Fibroblast of lung (primary cell): Measurements from ENCODE around the gene ZBTB17. TPM values are rescaled to one million over a fixed set of nuclear protein-coding genes. Genes with fewer than 3 reads are reported as not detected.
"Not testable (repeated sequence)": the region's sequence is repeated elsewhere in the genome, so short reads cannot be mapped to it uniquely, and the experiment has no call there.

Source experiments
- DNase-seq, 2 donors: peaks; one replicate each; pipeline versions ENCODE4 v3.0.0 to v3.0.0-alpha.2; 2010; ENCODE audit warnings: low read depth in 2 of 2
- H2AFZ ChIP-seq: 2 replicates; pipeline ENCODE4 v1.5.1; 2012; ENCODE audit warnings: low read length, control low read depth, inconsistent platforms
- H3K27ac ChIP-seq: 2 replicates; pipeline ENCODE4 v1.5.1; 2011; ENCODE audit warnings: low read length, control low read depth; ENCODE audit not compliant: insufficient read depth
- H3K27me3 ChIP-seq: 2 replicates; pipeline ENCODE4 v1.5.1; 2011; ENCODE audit warnings: mild to moderate bottlenecking, low read length; ENCODE audit not compliant: control insufficient read depth, insufficient read depth
- H3K36me3 ChIP-seq: 2 replicates; pipeline ENCODE4 v1.5.1; 2011; ENCODE audit warnings: low read length; ENCODE audit not compliant: control insufficient read depth, insufficient read depth
- H3K4me1 ChIP-seq: 2 replicates; pipeline ENCODE4 v1.5.1; 2011; ENCODE audit warnings: low read length; ENCODE audit not compliant: control insufficient read depth, insufficient read depth; ENCODE audit errors: extremely low read depth
- H3K4me2 ChIP-seq: 2 replicates; pipeline ENCODE4 v1.5.1; 2011; ENCODE audit warnings: low read length, control low read depth; ENCODE audit not compliant: insufficient read depth; ENCODE audit errors: extremely low read depth
- H3K4me3 ChIP-seq, 4 experiments: fragments of 200-600 bp in 1 of 4; sonication (generic) in 1 of 4; replicated peaks in 1 of 4; 2 replicates each; pipeline ENCODE4 v1.5.1; 2011 to 2016; ENCODE audit warnings: low read length in 4 of 4, low read depth in 3 of 4, mild to moderate bottlenecking in 3 of 4, control low read depth in 2 of 4, inconsistent platforms in 1 of 4, mixed read lengths in 1 of 4; ENCODE audit not compliant: insufficient read depth in 1 of 4; ENCODE audit errors: control extremely low read depth in 1 of 4
- H3K79me2 ChIP-seq: 2 replicates; pipeline ENCODE4 v1.5.1; 2012; ENCODE audit warnings: mild to moderate bottlenecking, low read length, inconsistent platforms; ENCODE audit not compliant: control insufficient read depth, insufficient read depth
- H3K9ac ChIP-seq: 2 replicates; pipeline ENCODE4 v1.5.1; 2011; ENCODE audit warnings: mild to moderate bottlenecking, low read length, control low read depth; ENCODE audit not compliant: insufficient read depth
- H3K9me3 ChIP-seq: 2 replicates; pipeline ENCODE4 v1.5.1; 2012; ENCODE audit warnings: low read depth, low read length; ENCODE audit not compliant: control insufficient read depth, insufficient read depth
- H4K20me1 ChIP-seq: 2 replicates; pipeline ENCODE4 v1.5.1; 2011; ENCODE audit warnings: low read length; ENCODE audit not compliant: control insufficient read depth, insufficient read depth; ENCODE audit errors: extremely low read depth
- CTCF ChIP-seq, 2 donors: IDR thresholded peaks in 1 of 2; conservative IDR thresholded peaks in 1 of 2; 1 replicate in 1 of 2; 2 replicates in 1 of 2; pipeline ENCODE4 v1.5.1; 2011 to 2012; ENCODE audit warnings: low read length in 2 of 2, control low read depth in 1 of 2, inconsistent platforms in 1 of 2, low read depth in 1 of 2, mild to moderate bottlenecking in 1 of 2
- EZH2 ChIP-seq: IDR thresholded peaks from 2 replicates; pipeline ENCODE4 v1.5.1; 2012; ENCODE audit warnings: low read length, control low read depth, mild to moderate bottlenecking; ENCODE audit errors: missing control alignments
- polyA plus RNA-seq, 2 donors: library from polyadenylated mRNA; depleted of rRNA in 1 of 2; stranded (reverse) in 1 of 2; unstranded in 1 of 2; fragments of >200 nt; gene quantifications; 2 replicates each; pipeline ENCODE4 v1.2.1, GENCODE V29; 2011 to 2012; ENCODE audit warnings: missing spikeins in 1 of 2
- total RNA-seq: library from RNA; depleted of rRNA; stranded (reverse); fragments of >200 nt; gene quantifications from 2 replicates; pipeline ENCODE4 v1.2.1, GENCODE V29; 2014

ZBTB17 gene
- total and polyA plus RNA-seq, 2 donors (not counting 1 experiment from before 2014, with no cell fraction given), result 12.6 to 54.3 TPM

GRCh38 chr1:15981679-15982078 lies 5.8 kb upstream of the ZBTB17 start:
- Histone ChIP-seq H3K27me3 (no peaks in the 10 kb centered on the region), H3K9me3 (no peaks in the 10 kb centered on the region), H3K36me3 (no peaks in the 10 kb centered on the region), H3K27ac (no peak overlapping the region), H3K4me3 (no peak overlapping the region), H3K9ac (no peak overlapping the region), H3K79me2 (no peaks in the 10 kb centered on the region), H3K4me2 (no peak overlapping the region), H3K4me1 (peaks cover 3% of the 10 kb centered on the region), H4K20me1 (no peaks in the 10 kb centered on the region), H2AFZ (no peak overlapping the region)
- DNase-seq, result no peak
- TF ChIP-seq CTCF (conservative IDR thresholded peaks at IDR 0.05 in 1 of 2, IDR thresholded peaks at IDR 0.05 in 1 of 2; ENCODE audit: low read depth in 1 of 2, low read length in 2 of 2) (no peak), EZH2 (no peak)

- H3K79me2 ChIP-seq, result peaks cover 24% of the 10 kb centered on the region
- H3K27me3 ChIP-seq, H3K4me1 ChIP-seq, H3K9me3 ChIP-seq, DNase-seq, H3K36me3 ChIP-seq, H3K9ac ChIP-seq, H2AFZ ChIP-seq, H3K4me3 ChIP-seq, H3K27ac ChIP-seq, H4K20me1 ChIP-seq, H3K4me2 ChIP-seq: not testable (repeated sequence)
Measured at GRCh38 chr1:15977947-15978346, 2.0 kb upstream of the ZBTB17 start.

GRCh38 chr1:15975358-15975804 lies 520 bp downstream of the ZBTB17 start:
- Histone ChIP-seq H3K9ac (peak overlapping the region; percentile 94), H3K4me2 (peak overlapping the region; percentile 96), H3K79me2 (peaks cover 44% of the 10 kb centered on the region), H3K27me3 (no peaks in the 10 kb centered on the region), H4K20me1 (no peaks in the 10 kb centered on the region), H3K27ac (peak overlapping the region; percentile 83), H3K9me3 (no peaks in the 10 kb centered on the region), H3K4me3 (peak overlapping the region; percentile 77 to 88 (median 81)), H3K4me1 (no peaks in the 10 kb centered on the region), H2AFZ (no peak overlapping the region), H3K36me3 (peaks cover 12% of the 10 kb centered on the region)
- TF ChIP-seq EZH2 (no peak), CTCF (conservative IDR thresholded peaks at IDR 0.05 in 1 of 2, IDR thresholded peaks at IDR 0.05 in 1 of 2; ENCODE audit: low read depth in 1 of 2, low read length in 2 of 2) (peak in 1 of 2 donors; percentile 4)
- peak; percentile 41 to 59 for DNase-seq
